Left kidney (tissue), 2 donors: Measurements from ENCODE around the gene BTLA. TPM values are rescaled to one million over a fixed set of nuclear protein-coding genes. Genes with fewer than 3 reads are reported as not detected.
"Not testable (repeated sequence)": the region's sequence is repeated elsewhere in the genome, so short reads cannot be mapped to it uniquely, and the experiment has no call there.

ENCODE experiments used
- DNase-seq: peaks from one replicate; pipeline ENCODE4 v3.0.0-alpha.2; 2013
- polyA plus RNA-seq: library from polyadenylated mRNA; unstranded; fragments of 120-200 nt; gene quantifications from one replicate; pipeline ENCODE4 v1.2.1, GENCODE V29; 2013; ENCODE audit not compliant: insufficient read length

The BTLA gene
- polyA plus RNA-seq, 1 donor = 0.83 TPM

GRCh38 chr3:112445839-112446238, 53.4 kb downstream of the BTLA start:
- DNase-seq = no peak

DNA sequence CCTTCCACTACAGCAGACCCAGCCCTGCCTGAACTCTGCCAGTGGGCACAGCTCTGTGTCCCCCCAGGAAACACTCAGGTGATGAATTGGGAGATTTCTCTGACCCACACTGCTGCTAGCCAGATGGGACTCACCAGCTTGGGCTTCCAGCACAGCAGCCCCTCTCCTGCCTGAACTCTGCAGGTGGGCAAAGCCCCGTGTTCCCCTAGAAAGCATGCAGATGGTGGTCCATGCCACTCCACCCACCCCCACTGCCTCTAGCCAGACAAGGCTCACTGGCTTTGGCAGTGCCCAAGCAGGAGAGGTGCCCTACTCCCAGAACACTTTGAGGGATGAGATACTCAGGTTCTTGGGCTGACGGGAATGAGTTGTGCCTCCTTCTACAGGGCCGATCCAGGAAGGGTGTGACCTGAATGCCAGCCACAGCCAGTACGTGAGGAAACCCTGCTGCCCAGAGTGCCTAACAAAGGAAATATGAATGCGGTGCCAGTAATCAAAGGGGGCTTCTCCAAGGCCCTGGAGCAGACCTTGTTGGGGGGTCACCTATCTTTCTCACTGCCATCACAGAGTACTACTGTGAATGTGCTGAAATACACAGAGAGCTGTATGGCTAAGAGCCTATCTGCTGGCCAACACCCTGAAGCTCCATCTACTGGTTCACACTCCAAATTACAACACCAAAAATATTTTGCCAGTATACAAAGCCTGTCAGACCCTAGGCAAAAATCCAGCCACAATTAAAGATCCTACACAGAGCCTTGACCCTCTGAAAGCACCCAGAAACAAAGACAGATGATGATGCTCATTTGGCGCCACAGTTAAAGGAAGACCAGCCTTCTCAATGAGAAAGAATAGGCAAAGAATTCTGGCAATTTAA, 61.9 kb downstream of the BTLA start:
- DNase-seq = no peak

- no peak for DNase-seq
Measured at GRCh38 chr3:112429960-112430359, 69.3 kb downstream of the BTLA start.

- no peak for DNase-seq
Measured at GRCh38 chr3:112427123-112427522, 72.1 kb downstream of the BTLA start.

- DNase-seq = no peak
Measured at GRCh38 chr3:112425858-112426750, 73.2 kb downstream of the BTLA start.

GRCh38 chr3:112425382-112425781, 73.9 kb downstream of the BTLA start:
- no peak for DNase-seq

GRCh38 chr3:112424394-112424793, 74.9 kb downstream of the BTLA start:
- no peak for DNase-seq

DNA sequence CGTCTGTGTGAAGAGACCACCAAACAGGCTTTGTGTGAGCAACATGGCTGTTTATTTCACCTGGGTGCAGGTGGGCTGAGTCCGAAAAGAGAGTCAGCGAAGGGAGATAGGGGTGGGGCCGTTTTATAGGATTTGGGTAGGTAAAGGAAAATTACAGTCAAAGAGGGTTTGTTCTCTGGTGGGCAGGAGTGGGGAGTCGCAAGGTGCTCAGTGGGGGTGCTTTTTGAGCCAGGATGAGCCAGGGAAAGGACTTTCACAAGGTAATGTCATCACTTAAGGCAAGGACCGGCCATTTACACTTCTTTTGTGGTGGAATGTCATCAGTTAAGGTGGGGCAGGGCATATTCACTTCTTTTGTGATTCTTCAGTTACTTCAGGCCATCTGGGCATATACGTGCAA, 76.4 kb downstream of the BTLA start:
- not testable (repeated sequence) for DNase-seq

DNA sequence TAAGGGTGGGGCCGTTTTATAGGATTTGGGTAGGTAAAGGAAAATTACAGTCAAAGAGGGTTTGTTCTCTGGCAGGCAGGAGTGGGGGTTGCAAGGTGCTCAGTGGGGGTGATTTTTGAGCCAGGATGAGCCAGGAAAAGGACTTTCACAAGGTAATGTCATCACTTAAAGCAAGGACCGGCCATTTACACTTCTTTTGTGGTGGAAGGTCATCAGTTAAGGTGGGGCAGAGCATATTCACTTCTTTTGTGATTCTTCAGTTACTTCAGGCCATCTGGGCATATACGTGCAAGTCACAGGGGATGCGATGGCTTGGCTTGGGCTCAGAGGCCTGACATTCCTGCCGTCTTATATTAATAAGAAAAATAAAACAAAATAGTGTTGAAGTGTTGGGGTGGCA, 80.7 kb downstream of the BTLA start:
- not testable (repeated sequence) for DNase-seq

GRCh38 chr3:112417696-112418318, 81.5 kb downstream of the BTLA start:
- DNase-seq = no peak

DNA sequence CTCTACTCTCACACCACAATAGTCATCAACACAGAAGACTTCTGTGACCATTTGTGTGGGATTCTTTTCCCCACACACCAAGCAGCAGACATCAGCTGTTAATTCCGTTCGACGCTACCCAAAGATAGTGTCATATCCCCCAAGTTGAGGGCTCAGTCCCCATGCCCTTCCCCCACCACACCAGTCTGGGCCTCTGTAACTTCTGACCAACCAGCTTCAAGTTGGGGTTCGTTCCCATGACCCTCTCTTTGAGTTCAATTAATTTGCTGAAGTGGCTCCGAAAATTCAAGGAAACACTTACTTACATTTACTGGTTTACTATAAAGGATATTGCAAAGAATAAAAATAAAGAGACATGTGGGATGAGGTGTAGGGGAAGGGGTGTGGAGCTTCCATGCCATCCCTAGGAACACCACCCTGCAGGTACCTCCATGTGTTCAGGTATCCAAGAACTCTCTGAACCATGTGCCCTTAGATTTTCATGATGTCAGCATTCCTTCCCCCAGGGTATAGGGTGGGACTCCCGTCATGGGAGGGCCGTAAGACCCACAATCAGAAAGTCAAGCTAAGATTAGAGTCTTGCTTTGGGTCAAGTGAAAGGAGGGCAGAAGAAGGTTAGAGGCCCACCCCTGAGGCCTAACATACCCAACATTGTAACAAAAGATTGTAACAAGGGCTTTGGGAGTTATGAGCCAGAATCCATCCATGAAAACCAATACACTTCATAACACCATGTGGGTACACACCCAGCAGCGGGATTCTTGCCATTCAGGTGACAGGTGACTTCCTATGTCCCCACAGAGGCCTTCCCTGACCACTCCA, 82.7 kb downstream of the BTLA start:
- DNase-seq = no peak

DNA sequence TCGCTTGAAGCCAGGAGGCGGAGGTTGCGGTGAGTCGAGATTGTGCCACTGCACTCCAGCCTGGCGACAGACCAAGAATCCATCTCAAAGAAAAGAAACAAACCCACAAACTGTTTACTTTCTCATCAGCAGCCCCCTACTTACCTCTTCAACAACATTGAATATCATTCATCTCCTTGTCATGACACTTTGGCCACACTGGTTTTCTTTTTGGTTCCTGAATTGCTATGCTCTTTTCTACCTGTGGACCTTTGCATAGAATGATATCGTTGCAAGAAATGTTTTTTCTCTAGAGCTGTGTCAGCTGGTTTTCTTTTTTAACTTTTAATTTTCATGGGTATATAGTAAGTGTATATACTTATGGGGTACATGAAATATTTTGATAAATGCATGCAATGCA, 83.9 kb downstream of the BTLA start:
- DNase-seq = no peak

Other genes with a start within 250 kb of the BTLA start
- gene SLC9C1, start 205.3 kb downstream of the BTLA start, polyA plus RNA-seq = 1.2 TPM
- 41.6 TPM for gene CD200, start 166.3 kb downstream of the BTLA start, polyA plus RNA-seq
- gene ATG3, start 62.5 kb upstream of the BTLA start, polyA plus RNA-seq = 47.3 TPM
- gene SLC35A5, start 62.6 kb upstream of the BTLA start, polyA plus RNA-seq = 78.2 TPM
- gene CCDC80, start 141.7 kb upstream of the BTLA start, polyA plus RNA-seq = 97.9 TPM